T-cell (primary cell): ENCODE results near the gene RFTN1. TPM values are rescaled to one million over a fixed set of nuclear protein-coding genes. Genes with fewer than 3 reads are reported as not detected.
A peak's percentile ranks its signal among the peaks of the same experiment; 100 is the strongest.

ENCODE experiments used
- ATAC-seq, 4 experiments: fragments of 200-7000 bp in 3 of 4; fragments of 150-1000 bp in 1 of 4; cut with Tn5 transposase; replicated peaks in 1 of 4; 1 replicate in 3 of 4; 2 replicates in 1 of 4; pipeline ENCODE4 v1.10.0; 2021; ENCODE audit warnings: moderate library complexity in 3 of 4, mild to moderate bottlenecking in 2 of 4, moderate number of reproducible peaks in 1 of 4
- CTCF ChIA-PET, 2 donors: fragments of 300-600 bp; sonication (Branson Sonifier 250); formaldehyde crosslinking; loops; one replicate each; lab custom pipeline; 2022; ENCODE audit warnings: antibody characterized with exemption in 2 of 2; lab: Charles Lee
- POLR2A ChIA-PET, 2 donors: fragments of 300-600 bp; sonication (Branson Sonifier 250); formaldehyde crosslinking; loops; one replicate each; lab custom pipeline; 2022; ENCODE audit warnings: antibody characterized with exemption in 2 of 2; lab: Charles Lee
- DNase-seq, 35 experiments: peaks; one replicate each; pipeline versions ENCODE4 v3.0.0 to v3.0.0-alpha.2; 2013 to 2023
- H3K27ac ChIP-seq: one replicate; pipeline ENCODE4 v1.5.1; 2013; ENCODE audit warnings: low read length
- H3K27me3 ChIP-seq, 2 experiments: replicated peaks in 1 of 2; 1 replicate in 1 of 2; 2 replicates in 1 of 2; pipeline versions ENCODE4 v1.6.1 to v1.7.0; 2013; ENCODE audit warnings: low read length in 1 of 2, mixed read lengths in 1 of 2; ENCODE audit not compliant: control insufficient read depth in 2 of 2, insufficient read depth in 2 of 2; ENCODE audit errors: extremely low read depth in 1 of 2
- H3K36me3 ChIP-seq, 2 donors: 1 replicate in 1 of 2; 2 replicates in 1 of 2; pipeline versions ENCODE4 v1.6.1 to v1.7.0; 2013; ENCODE audit warnings: low read length in 1 of 2; ENCODE audit not compliant: control insufficient read depth in 2 of 2, insufficient read depth in 1 of 2; ENCODE audit errors: extremely low read depth in 1 of 2
- H3K4me1 ChIP-seq, 2 experiments: 1 replicate in 1 of 2; 2 replicates in 1 of 2; pipeline versions ENCODE4 v1.6.1 to v1.7.0; 2013; ENCODE audit warnings: low read length in 2 of 2, mixed read lengths in 1 of 2; ENCODE audit not compliant: insufficient read depth in 2 of 2, control insufficient read depth in 1 of 2; ENCODE audit errors: extremely low read depth in 1 of 2
- H3K4me3 ChIP-seq, 2 donors: 1 replicate in 1 of 2; 2 replicates in 1 of 2; pipeline versions ENCODE4 v1.5.1 to v1.7.0; 2013; ENCODE audit warnings: mild to moderate bottlenecking in 2 of 2, low read length in 1 of 2, moderate library complexity in 1 of 2; ENCODE audit not compliant: control insufficient read depth in 1 of 2; ENCODE audit errors: extremely low read depth in 1 of 2
- H3K9me3 ChIP-seq: 2 replicates; pipeline ENCODE4 v1.7.0; 2013
- H3K27ac Mint-ChIP-seq, 2 donors: one replicate each; pipeline ENCODE4 v1.8.0; 2020 to 2021; ENCODE audit warnings: mild to moderate bottlenecking in 2 of 2, mixed read lengths in 2 of 2
- H3K27me3 Mint-ChIP-seq, 2 donors: one replicate each; pipeline ENCODE4 v1.8.0; 2021 to 2022; ENCODE audit warnings: mixed read lengths in 2 of 2
- H3K36me3 Mint-ChIP-seq: one replicate; pipeline ENCODE4 v1.8.0; 2021; ENCODE audit warnings: mixed read lengths
- H3K4me1 Mint-ChIP-seq, 3 donors: one replicate each; pipeline ENCODE4 v1.8.0; 2020 to 2022; ENCODE audit warnings: mixed read lengths in 3 of 3, mild to moderate bottlenecking in 1 of 3
- H3K4me3 Mint-ChIP-seq, 3 donors: one replicate each; pipeline ENCODE4 v1.8.0; 2020 to 2022; ENCODE audit warnings: mild to moderate bottlenecking in 3 of 3, mixed read lengths in 3 of 3, moderate library complexity in 3 of 3
- H3K9me3 Mint-ChIP-seq, 3 donors: one replicate each; pipeline ENCODE4 v1.8.0; 2020 to 2022; ENCODE audit warnings: mixed read lengths in 3 of 3
- WGBS: methylation state at CpG from one replicate; pipeline ENCODE4 v1.1.5; 2013; ENCODE audit warnings: missing lambda C conversion rate; ENCODE audit not compliant: insufficient coverage; 5-methylcytosine and 5-hydroxymethylcytosine counted together
- total RNA-seq, 35 experiments: library from RNA in 6 of 35; stranded (reverse) in 6 of 35; fragments of 120-200 nt in 1 of 35; gene quantifications; one replicate each; pipeline versions ENCODE4 v1.2.1 to v1.2.4 and lab custom pipeline; 2013 to 2026

RFTN1 gene
- total RNA-seq, 5 donors from 2014 or later (not counting 1 experiment from before 2014, with no cell fraction given), result 55.5 to 73.4 (median 70.7) TPM

- H3K4me1 ChIP-seq, result peaks cover 34 to 36% of the 10 kb centered on the region in 2 experiments
- Mint-ChIP-seq H3K36me3 (peaks cover 52% of the 10 kb centered on the region), H3K9me3 (peaks cover 0 to 10% (median 4%) of the 10 kb centered on the region in 3 donors), H3K4me3 (peak overlapping the region in 2 of 3 donors; percentile 60), H3K27ac (peak overlapping the region; percentile 63 to 88), H3K27me3 (no peaks in the 10 kb centered on the region), H3K4me1 (peaks cover 66 to 73% (median 68%) of the 10 kb centered on the region in 3 donors)
- CTCF ChIA-PET, result interaction anchor here in 1 of 2 donors (0.5 kb wide), 1 partner anchor 196 kb away, joined by 3 read pairs; no protein-coding TSS in a partner anchor
- WGBS, result 65% methylated on average over 8 of the region's 9 CpGs
- no peak overlapping the region for H3K4me3 ChIP-seq
- ATAC-seq (peak in 1 of 4 experiments; percentile 74), DNase-seq (peak in 31 of 35 experiments; percentile 42 to 76 (median 58))
- no peaks in the 10 kb centered on the region for H3K9me3 ChIP-seq
- H3K27ac ChIP-seq, result no peak overlapping the region
- POLR2A ChIA-PET, result no interaction called here
- no peaks in the 10 kb centered on the region for H3K27me3 ChIP-seq
- peaks cover 0 to 16% of the 10 kb centered on the region in 2 donors for H3K36me3 ChIP-seq
Observed at GRCh38 chr3:16467393-16467792, 46.1 kb downstream of the RFTN1 start.

GRCh38 chr3:16466822-16467221 lies 46.7 kb downstream of the RFTN1 start:
- ATAC-seq (no peak), DNase-seq (no peak)
- peaks cover 0 to 10% (median 4%) of the 10 kb centered on the region in 3 donors for H3K9me3 Mint-ChIP-seq
- ChIA-PET CTCF (interaction anchor here in 1 of 2 donors (0.5 kb wide), 1 partner anchor 195 kb away, joined by 3 read pairs; no protein-coding TSS in a partner anchor), POLR2A (no interaction called here)
- H3K9me3 ChIP-seq, result no peaks in the 10 kb centered on the region
- no peak overlapping the region for H3K4me3 ChIP-seq
- H3K27ac ChIP-seq, result no peak overlapping the region
- peaks cover 46% of the 10 kb centered on the region for H3K36me3 Mint-ChIP-seq
- peak overlapping the region in 1 of 2 donors; percentile 88 for H3K27ac Mint-ChIP-seq
- H3K36me3 ChIP-seq, result peaks cover 0 to 11% of the 10 kb centered on the region in 2 donors
- H3K4me1 ChIP-seq, result peaks cover 39% of the 10 kb centered on the region in 2 experiments
- H3K27me3 ChIP-seq, result no peaks in the 10 kb centered on the region
- H3K4me3 Mint-ChIP-seq, result peak overlapping the region in 1 of 3 donors; percentile 38
- WGBS, result 93% methylated on average over 4 of the region's 4 CpGs
- H3K4me1 Mint-ChIP-seq, result peaks cover 70 to 76% (median 72%) of the 10 kb centered on the region in 3 donors
- no peaks in the 10 kb centered on the region for H3K27me3 Mint-ChIP-seq

- no CpG with 5 or more reads among the region's 3 CpGs for WGBS
Observed at GRCh38 chr3:16464511-16465148, 48.9 kb downstream of the RFTN1 start.

GRCh38 chr3:16463914-16464313 lies 49.6 kb downstream of the RFTN1 start:
- Histone ChIP-seq H3K9me3 (no peaks in the 10 kb centered on the region), H3K36me3 (peaks cover 0 to 5% of the 10 kb centered on the region in 2 donors), H3K4me1 (peaks cover 31 to 36% of the 10 kb centered on the region in 2 experiments), H3K27me3 (no peaks in the 10 kb centered on the region), H3K27ac (no peak overlapping the region), H3K4me3 (no peak overlapping the region)
- H3K9me3 Mint-ChIP-seq, result no peaks in the 10 kb centered on the region
- peak overlapping the region in 1 of 3 donors; percentile 43 for H3K4me3 Mint-ChIP-seq
- no peaks in the 10 kb centered on the region for H3K27me3 Mint-ChIP-seq
- H3K4me1 Mint-ChIP-seq, result peaks cover 59 to 72% (median 62%) of the 10 kb centered on the region in 3 donors
- peaks cover 20% of the 10 kb centered on the region for H3K36me3 Mint-ChIP-seq
- H3K27ac Mint-ChIP-seq, result peak overlapping the region; percentile 44 to 64
- ChIA-PET POLR2A (no interaction called here), CTCF (no interaction called here)
- no peak for DNase-seq
- ATAC-seq, result no peak
- whole genome bisulfite sequencing, result 98% methylated on average over 5 of the region's 5 CpGs

More at GRCh38 chr3:16464511-16465148, 48.9 kb downstream of the RFTN1 start:
- no peak overlapping the region for H3K4me3 ChIP-seq
- CTCF ChIA-PET, result no interaction called here
- H3K9me3 ChIP-seq, result no peaks in the 10 kb centered on the region
- ATAC-seq, result no peak
- Mint-ChIP-seq H3K4me1 (peaks cover 66 to 79% (median 69%) of the 10 kb centered on the region in 3 donors), H3K9me3 (no peaks in the 10 kb centered on the region), H3K36me3 (peaks cover 28% of the 10 kb centered on the region), H3K4me3 (peak overlapping the region in 1 of 3 donors; percentile 43), H3K27me3 (no peaks in the 10 kb centered on the region), H3K27ac (peak overlapping the region in 1 of 2 donors; percentile 73)
- no peak for DNase-seq
- POLR2A ChIA-PET, result no interaction called here
- H3K27me3 ChIP-seq, result no peaks in the 10 kb centered on the region
- H3K36me3 ChIP-seq, result peaks cover 0 to 9% of the 10 kb centered on the region in 2 donors
- H3K4me1 ChIP-seq, result peaks cover 38 to 39% of the 10 kb centered on the region in 2 experiments
- H3K27ac ChIP-seq, result no peak overlapping the region

GRCh38 chr3:16463119-16463518 lies 50.4 kb downstream of the RFTN1 start:
- Histone ChIP-seq H3K36me3 (peaks cover 0 to 5% of the 10 kb centered on the region in 2 donors), H3K27me3 (no peaks in the 10 kb centered on the region), H3K4me1 (peaks cover 24 to 30% of the 10 kb centered on the region in 2 experiments), H3K4me3 (no peak overlapping the region), H3K27ac (peak overlapping the region; percentile 39), H3K9me3 (no peaks in the 10 kb centered on the region)
- Mint-ChIP-seq H3K4me1 (peaks cover 51 to 64% (median 59%) of the 10 kb centered on the region in 3 donors), H3K9me3 (no peaks in the 10 kb centered on the region), H3K36me3 (peaks cover 24% of the 10 kb centered on the region), H3K4me3 (peak overlapping the region in 1 of 3 donors; percentile 38), H3K27me3 (no peaks in the 10 kb centered on the region), H3K27ac (peak overlapping the region; percentile 72 to 78)
- ChIA-PET CTCF (interaction anchor here in 1 of 2 donors (0.8 to 1.5 kb wide), 2 partner anchors 18 to 41 kb away, joined by 3 to 4 read pairs; no protein-coding TSS in a partner anchor), POLR2A (interaction anchor here in 1 of 2 donors (0.8 kb wide), 1 partner anchor 172 kb away, joined by 3 read pairs; no protein-coding TSS in a partner anchor)
- ATAC-seq (peak in 1 of 4 experiments; percentile 8), DNase-seq (no peak)
- no CpG with 5 or more reads among the region's 1 CpG for WGBS

GRCh38 chr3:16462679-16463078 lies 50.8 kb downstream of the RFTN1 start:
- DNase-seq (peak in 7 of 35 experiments; percentile 10 to 40 (median 18)), ATAC-seq (peak; percentile 64 to 87 (median 84))
- Mint-ChIP-seq H3K4me1 (peaks cover 47 to 63% (median 58%) of the 10 kb centered on the region in 3 donors), H3K4me3 (peak overlapping the region in 1 of 3 donors; percentile 38), H3K27ac (peak overlapping the region; percentile 72 to 78), H3K27me3 (no peaks in the 10 kb centered on the region), H3K9me3 (no peaks in the 10 kb centered on the region), H3K36me3 (peaks cover 28% of the 10 kb centered on the region)
- H3K4me1 ChIP-seq, result peaks cover 20 to 26% of the 10 kb centered on the region in 2 experiments
- peaks cover 0 to 5% of the 10 kb centered on the region in 2 donors for H3K36me3 ChIP-seq
- CTCF ChIA-PET, result interaction anchor here in 1 of 2 donors (0.8 to 1.5 kb wide), 2 partner anchors 18 to 41 kb away, joined by 3 to 4 read pairs; no protein-coding TSS in a partner anchor
- no peak overlapping the region for H3K4me3 ChIP-seq
- H3K9me3 ChIP-seq, result no peaks in the 10 kb centered on the region
- WGBS, result 47% methylated on average over 3 of the region's 5 CpGs
- POLR2A ChIA-PET, result interaction anchor here in 1 of 2 donors (0.7 to 0.9 kb wide), 3 partner anchors 46 to 172 kb away, joined by 3 read pairs; no protein-coding TSS in a partner anchor
- no peaks in the 10 kb centered on the region for H3K27me3 ChIP-seq
- H3K27ac ChIP-seq, result peak overlapping the region; percentile 39
